ENCODE measurements around the gene REM1.
A peak's percentile ranks its signal among the peaks of the same experiment; 100 is the strongest.
"Not testable (repeated sequence)": the region's sequence is repeated elsewhere in the genome, so short reads cannot be mapped to it uniquely, and the experiment has no call there.

REM1 gene

GRCh38 chr20:31485450-31486339 is 10.6 kb downstream of the REM1 start:
- DNase-seq, result peak; percentile 85

DNA sequence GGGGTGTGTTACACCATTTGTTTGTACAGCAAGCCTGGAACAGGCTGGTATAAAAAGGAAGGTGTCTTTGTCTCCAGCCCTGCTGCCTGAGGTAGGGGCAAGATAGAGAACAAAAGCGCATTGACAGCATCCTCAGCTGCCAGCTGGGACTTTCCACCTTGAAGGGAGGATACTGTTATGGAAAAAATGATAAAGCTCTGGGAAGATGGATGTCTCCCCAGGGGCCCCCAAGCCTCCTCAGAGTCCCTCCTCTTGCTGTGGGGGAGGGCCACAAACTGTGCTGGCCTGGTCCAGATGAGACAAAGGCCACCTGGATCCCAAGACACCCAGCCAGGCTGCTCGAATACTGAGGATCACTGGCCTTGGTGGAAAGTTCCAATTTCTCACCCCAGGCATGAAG is 13.0 kb downstream of the REM1 start:
- no peak for DNase-seq

DNA sequence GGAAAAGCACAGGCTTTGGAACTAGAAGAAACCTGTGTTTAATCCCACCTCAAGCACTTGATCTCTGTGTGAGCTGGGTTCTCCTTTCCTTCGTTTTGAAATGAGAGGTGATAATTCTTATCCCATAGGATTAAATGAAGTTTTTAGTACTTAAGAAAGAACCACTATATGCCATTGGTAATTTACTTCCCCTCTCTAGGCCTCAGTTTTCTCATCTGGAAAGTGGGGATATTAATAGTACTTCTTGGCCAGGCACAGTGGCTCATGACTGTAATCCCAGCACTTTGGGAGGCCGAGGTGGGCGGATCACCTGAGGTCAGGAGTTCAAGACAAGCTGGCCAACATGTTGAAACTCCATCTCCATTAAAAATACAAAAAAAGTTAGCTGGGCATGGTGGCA is 14.1 kb downstream of the REM1 start:
- DNase-seq, result no peak

DNA sequence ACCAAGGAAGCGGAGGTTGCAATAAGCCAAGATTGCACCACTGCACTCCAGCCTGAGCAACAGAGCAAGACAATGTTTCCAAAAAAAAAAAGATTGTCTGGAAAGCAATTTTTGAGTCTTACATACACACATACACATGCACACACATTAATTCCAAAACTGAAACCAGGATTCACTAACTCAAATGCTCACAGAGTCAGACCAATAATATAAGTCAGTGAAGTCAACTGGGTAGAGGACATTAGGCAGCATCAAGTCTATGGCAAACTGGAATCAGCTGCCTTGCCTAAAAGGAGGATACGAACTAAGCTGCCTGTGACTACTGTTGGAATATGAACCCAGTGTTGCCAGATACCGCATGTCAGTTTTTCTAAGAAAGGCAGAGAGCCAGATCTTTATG is 15.7 kb downstream of the REM1 start:
- no peak for DNase-seq

- peak; percentile 57 for DNase-seq
Measured at GRCh38 chr20:31494131-31494530, 19.0 kb downstream of the REM1 start.

GRCh38 chr20:31496761-31497295 is 21.7 kb downstream of the REM1 start:
- peak; percentile 35 for DNase-seq

DNA sequence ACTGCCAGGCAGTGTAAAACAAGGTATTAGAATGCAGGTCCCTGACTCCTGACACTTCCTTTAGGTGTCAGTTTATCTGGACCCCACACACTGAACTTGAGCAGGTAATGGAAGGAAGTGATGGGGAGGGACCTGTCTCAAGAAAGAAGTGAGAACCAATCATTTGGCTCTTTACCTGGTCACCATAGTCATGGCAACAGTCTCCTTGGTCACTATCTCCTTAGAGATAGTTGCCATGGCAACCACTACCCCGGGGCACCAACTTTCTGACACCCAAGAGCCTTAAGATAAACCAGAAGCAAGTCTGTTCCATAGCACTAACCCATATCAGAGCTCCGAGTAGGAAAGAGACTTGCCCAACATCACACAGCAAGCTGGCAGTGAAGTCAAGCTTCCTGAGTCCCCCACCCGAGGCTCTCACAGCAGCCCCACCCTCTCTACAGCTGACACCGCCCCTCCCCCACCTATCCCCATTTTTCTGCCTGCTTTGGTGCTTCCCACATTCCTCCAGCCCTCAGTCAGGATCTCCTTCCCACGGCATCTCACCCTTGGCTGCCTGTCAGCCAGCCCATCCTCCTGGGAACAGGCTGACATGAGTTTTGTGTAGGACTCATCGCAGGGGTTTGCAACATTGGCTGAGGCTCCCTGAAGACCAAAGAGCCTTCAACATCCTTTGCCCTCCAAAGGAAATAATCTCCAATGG is 22.9 kb downstream of the REM1 start:
- DNase-seq, result peak; percentile 92

GRCh38 chr20:31500527-31500926 is 25.4 kb downstream of the REM1 start:
- DNase-seq, result no peak

GRCh38 chr20:31502884-31503673 is 28.0 kb downstream of the REM1 start:
- DNase-seq, result peak; percentile 75

DNA sequence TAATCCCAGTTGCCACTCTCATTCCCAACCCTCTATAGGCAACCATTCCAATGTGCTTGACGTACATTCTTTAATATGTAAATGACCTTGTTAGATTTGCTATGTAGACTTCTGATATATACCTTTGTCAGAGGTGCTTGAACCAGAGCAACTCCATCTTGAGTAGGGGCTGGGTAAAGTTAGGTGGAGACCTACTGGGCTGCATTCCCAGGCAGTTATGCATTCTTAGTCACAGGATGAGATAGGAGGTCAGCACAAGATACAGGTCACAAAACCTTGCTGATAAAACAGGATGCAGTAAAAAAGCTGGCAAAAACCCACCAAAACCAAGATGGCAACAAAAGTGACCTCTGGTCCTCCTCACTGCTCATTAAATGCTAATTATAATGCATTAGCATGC is 30.8 kb downstream of the REM1 start:
- DNase-seq, result no peak

GRCh38 chr20:31508517-31509244 is 33.6 kb downstream of the REM1 start:
- no peak for DNase-seq

DNA sequence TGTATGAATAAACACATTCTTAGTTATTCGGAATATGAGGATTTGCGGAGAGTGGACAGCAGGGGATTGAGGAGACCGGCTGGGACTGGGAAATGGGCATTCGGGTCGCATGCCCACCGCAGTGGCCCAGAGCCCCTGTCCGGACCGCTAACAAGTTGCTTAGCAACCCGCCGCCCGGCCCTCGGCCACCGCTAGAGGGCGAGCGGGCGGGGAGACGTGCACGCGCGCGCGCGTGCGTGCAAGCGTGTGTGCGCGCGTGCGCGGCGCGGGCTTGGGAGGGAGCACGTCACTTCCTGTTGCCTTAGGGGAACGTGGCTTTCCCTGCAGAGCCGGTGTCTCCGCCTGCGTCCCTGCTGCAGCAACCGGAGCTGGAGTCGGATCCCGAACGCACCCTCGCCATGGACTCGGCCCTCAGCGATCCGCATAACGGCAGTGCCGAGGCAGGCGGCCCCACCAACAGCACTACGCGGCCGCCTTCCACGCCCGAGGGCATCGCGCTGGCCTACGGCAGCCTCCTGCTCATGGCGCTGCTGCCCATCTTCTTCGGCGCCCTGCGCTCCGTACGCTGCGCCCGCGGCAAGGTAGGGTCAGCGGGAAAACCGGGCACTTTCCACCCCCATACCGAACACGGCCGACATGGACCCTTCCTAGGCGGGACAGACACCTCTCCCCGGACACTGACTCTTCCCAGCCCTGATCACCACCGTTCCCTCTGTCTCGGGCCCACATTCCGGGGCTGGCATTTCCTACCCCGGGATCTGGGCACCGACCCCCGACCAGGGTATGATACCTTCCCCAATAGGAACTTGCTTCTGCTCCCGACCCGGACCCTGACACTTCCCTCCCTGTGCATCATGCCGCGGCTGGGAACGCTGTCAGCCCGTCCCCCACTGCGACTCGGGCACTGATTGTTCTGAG is 39.3 kb downstream of the REM1 start, which contains the start of gene HM13:
TSS of gene HM13 (plus strand) at position 289 of the 918 bp plus-strand sequence. CDS start at position 399, 110 bp downstream.
- peak; percentile 89 for DNase-seq

DNA sequence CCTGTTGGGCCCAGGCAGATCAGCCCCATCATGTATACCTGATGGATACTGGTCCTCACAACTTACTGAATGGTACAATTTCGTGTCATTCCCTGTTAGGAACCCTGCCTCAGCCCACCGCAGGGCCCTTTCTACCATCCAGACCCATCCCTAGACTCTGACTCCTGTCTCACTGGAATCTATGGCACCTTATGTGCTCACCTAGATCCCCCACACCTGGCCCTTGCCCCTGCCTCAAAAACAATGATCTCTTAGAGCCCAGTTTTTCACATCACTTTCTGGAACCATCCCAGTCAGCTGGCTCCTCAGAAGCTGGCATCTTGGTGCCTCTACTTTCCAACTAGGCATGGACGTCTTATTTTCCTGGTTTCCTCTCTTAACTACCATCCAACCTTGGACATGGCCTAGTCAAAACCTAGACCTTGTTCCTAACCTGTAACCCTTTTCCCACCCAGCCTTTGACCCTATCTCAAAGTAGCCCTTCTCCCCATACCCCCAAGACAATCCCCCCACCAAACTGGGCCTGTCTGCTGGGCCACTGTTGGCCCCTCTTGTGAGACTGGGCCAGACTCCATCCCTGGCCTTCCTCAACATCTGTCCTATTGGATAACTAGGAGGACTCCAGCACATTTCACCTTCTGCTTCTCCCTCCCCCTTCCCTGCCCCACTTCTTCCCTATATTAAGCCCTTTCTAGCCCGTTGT is 40.1 kb downstream of the REM1 start:
- DNase-seq, result no peak

GRCh38 chr20:31515775-31516107 is 40.7 kb downstream of the REM1 start:
- no peak for DNase-seq

- DNase-seq, result no peak
Measured at GRCh38 chr20:31516166-31516565, 41.1 kb downstream of the REM1 start.

- no peak for DNase-seq
Measured at GRCh38 chr20:31516651-31517050, 41.6 kb downstream of the REM1 start.

DNA sequence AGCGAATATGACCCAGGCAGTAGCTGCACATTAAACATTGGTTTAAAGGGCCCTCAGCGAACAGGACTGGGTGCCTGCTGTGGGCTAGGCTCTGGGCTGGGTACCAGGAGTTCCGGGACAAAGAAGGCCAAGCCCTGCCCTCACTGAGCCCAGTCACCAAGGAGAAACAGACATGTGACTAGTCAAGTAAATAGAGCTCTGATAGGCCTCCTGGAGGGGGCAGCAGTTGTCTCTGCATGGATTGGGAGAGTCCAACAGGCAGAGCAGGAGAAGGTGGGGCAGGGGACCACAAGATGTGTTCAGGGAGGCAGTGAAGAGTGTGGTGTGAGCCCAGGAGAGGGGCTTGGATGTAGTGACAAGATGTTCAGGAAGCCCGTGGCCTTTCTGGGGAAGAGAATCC is 42.3 kb downstream of the REM1 start:
- DNase-seq, result peak; percentile 59

DNA sequence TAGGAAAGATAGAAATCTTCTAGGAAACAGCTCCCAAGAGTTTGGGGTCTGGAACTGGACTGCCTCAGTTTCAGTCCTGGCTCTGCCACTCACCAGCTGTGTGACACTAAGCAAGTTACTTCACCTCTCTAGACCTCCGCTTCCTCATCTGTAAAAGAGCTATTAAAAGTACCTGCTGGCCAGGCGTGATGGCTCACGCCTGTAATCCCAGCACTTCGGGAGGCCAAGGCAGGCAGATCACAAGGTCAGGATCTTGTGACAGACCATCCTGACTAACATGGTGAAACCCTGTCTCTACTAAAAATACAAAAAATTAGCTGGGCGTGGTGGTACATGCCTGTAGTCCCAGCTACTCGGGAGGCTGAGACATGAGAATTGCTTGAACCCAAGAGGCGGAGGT is 46.2 kb downstream of the REM1 start:
- DNase-seq, result not testable (repeated sequence)

DNA sequence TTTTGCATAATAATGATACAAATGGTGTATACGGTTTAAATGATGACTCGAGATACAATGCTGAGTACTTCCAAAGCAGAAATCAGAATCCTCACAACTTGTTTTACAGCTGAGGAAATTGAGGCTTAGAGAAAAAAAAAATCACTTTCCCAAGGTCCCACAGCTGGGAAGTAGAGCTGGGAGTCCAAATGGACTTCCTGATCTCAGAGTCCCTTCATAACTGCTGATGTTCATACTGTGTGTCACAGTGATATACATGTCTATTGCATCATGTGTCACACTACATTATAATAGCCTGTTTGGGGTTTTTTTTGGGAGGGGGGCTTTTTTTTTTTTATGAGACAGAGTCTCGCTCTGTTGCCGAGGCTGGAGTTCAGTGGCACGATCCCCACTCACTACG is 47.6 kb downstream of the REM1 start:
- DNase-seq, result no peak
